Adrenal gland (tissue), 12 donors: ENCODE results near the gene BRINP2. TPM values are rescaled to one million over a fixed set of nuclear protein-coding genes. Genes with fewer than 3 reads are reported as not detected.
A peak's percentile ranks its signal among the peaks of the same experiment; 100 is the strongest.

Source experiments
- DNase-seq, 7 donors: peaks; one replicate each; pipeline ENCODE4 v3.0.0-alpha.2; 2019 to 2020
- H3K27ac ChIP-seq, 5 donors: fragments of 200-600 bp; sonication (generic) in 4 of 5; 1 replicate in 3 of 5; 2 replicates in 2 of 5; pipeline versions ENCODE4 v1.5.1 to v1.8.0; 2016 to 2020; ENCODE audit warnings: mild to moderate bottlenecking in 1 of 5
- H3K27me3 ChIP-seq: fragments of 200-600 bp; 2 replicates; pipeline ENCODE4 v1.8.0; 2021
- H3K36me3 ChIP-seq, 2 donors: fragments of 200-600 bp; replicated peaks in 1 of 2; 1 replicate in 1 of 2; 2 replicates in 1 of 2; pipeline versions ENCODE4 v1.5.1 to v1.8.0; 2018 to 2022
- H3K4me1 ChIP-seq, 2 donors: fragments of 200-600 bp; replicated peaks in 1 of 2; 1 replicate in 1 of 2; 2 replicates in 1 of 2; pipeline versions ENCODE4 v1.5.1 to v1.8.0; 2018 to 2021
- H3K4me3 ChIP-seq, 4 donors: fragments of 200-600 bp; sonication (generic) in 3 of 4; one replicate each; pipeline ENCODE4 v1.5.1; 2016 to 2018
- H3K9me3 ChIP-seq, 3 donors: fragments of 200-600 bp; sonication (generic) in 1 of 3; replicated peaks in 1 of 3; 1 replicate in 2 of 3; 2 replicates in 1 of 3; pipeline versions ENCODE4 v1.5.1 to v1.8.0; 2016 to 2021
- POLR2A ChIP-seq, 2 donors: fragments of 450-650 bp; IDR thresholded peaks; one replicate each; pipeline ENCODE4 v1.6.1; 2017; ENCODE audit warnings: antibody characterized with exemption in 2 of 2, mild to moderate bottlenecking in 2 of 2, moderate library complexity in 1 of 2
- WGBS, 4 donors: extraction: QIAGEN DNeasy Blood & Tissue Kit in 2 of 4; methylation state at CpG; one replicate each; pipeline versions ENCODE4 v1.1.5 to v1.1.7; 2013 to 2017; 5-methylcytosine and 5-hydroxymethylcytosine counted together
- intact Hi-C, 2 donors: fragments of 100-400 bp; cut with DNase I; formaldehyde crosslinking; loops; one replicate each; pipeline versions ENCODE4 v1.14.1 to v1.15.0; 2022 to 2023
- polyA plus RNA-seq, 3 donors: library from polyadenylated mRNA; stranded (reverse); fragments of 200-250 nt in 2 of 3; fragments of 350-450 nt in 1 of 3; fragmentation: Illumina TruSeq in 1 of 3; extraction: RNeasy Lipid Tissue Mini Kit (QIAGEN cat#74804) in 1 of 3; gene quantifications; one replicate each; pipeline ENCODE4 v1.2.3, GENCODE V29; 2013 to 2014
- total RNA-seq, 9 donors: library from RNA; depleted of rRNA in 4 of 9; stranded (reverse); fragments of >200 nt in 4 of 9; fragments of 120-200 nt in 1 of 9; fragmentation: NEBNext Ultra II Directional in 1 of 9; extraction: Animal tissue kit (Norgen Biotek cat#: 25700) in 1 of 9; gene quantifications; one replicate each; pipeline versions ENCODE4 v1.1.0 to v1.2.4, GENCODE V29; 2013 to 2023
- TF ChIP-seq, protein P1 (sequence below), 6 experiments: fragments of 450-650 bp in 4 of 6; fragments of 200-600 bp in 2 of 6; sonication (generic) in 1 of 6; IDR thresholded peaks; 1 replicate in 5 of 6; 2 replicates in 1 of 6; pipeline versions ENCODE4 v1.5.1 to v1.8.0; 2016 to 2021; ENCODE audit warnings: antibody characterized with exemption in 6 of 6, mild to moderate bottlenecking in 2 of 6, moderate library complexity in 1 of 6
- donor health status: healthy with polysubstance abuse.
- donor health status: Bipolar disorder and iron deficiency.
- donor health status: DM: yes; HTN: yes; CAD: no.
- donor health status: DM: no; HTN: no; CAD: no.
- donor health status: DM: no; HTN: no; CAD: no.
- donor health status: DM: yes; HTN: yes; CAD: no.

Gene BRINP2
- total and polyA plus RNA-seq, 12 donors: 5.6 to 28.2 (median 16.5) TPM

DNA sequence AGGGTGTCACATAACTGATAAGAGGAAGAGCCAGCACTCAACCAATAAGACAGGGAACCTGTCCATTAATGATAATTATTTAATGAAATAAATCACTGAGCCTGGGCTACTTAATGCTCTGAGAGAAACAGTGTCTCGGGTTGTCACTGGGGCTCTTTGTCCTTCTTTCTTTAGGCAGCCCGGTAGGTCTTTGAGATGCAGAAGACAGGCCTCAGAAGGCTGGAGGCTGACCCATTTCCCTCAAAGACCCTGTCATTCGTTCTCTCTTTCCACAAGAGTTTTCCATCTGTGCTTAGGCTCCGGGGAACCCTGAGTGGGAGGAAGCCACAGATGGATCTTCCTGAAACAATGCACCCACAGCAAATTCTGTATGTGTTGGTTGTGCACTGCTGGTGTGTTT, 68.2 kb downstream of the BRINP2 start:
- intact Hi-C loops: no loop called here
- Histone ChIP-seq H3K27ac (no peak overlapping the region), H3K4me1 (no peaks in the 10 kb centered on the region), H3K36me3 (no peaks in the 10 kb centered on the region), H3K9me3 (no peaks in the 10 kb centered on the region), H3K27me3 (no peaks in the 10 kb centered on the region), H3K4me3 (no peak overlapping the region)
- TF ChIP-seq, protein P1, sequence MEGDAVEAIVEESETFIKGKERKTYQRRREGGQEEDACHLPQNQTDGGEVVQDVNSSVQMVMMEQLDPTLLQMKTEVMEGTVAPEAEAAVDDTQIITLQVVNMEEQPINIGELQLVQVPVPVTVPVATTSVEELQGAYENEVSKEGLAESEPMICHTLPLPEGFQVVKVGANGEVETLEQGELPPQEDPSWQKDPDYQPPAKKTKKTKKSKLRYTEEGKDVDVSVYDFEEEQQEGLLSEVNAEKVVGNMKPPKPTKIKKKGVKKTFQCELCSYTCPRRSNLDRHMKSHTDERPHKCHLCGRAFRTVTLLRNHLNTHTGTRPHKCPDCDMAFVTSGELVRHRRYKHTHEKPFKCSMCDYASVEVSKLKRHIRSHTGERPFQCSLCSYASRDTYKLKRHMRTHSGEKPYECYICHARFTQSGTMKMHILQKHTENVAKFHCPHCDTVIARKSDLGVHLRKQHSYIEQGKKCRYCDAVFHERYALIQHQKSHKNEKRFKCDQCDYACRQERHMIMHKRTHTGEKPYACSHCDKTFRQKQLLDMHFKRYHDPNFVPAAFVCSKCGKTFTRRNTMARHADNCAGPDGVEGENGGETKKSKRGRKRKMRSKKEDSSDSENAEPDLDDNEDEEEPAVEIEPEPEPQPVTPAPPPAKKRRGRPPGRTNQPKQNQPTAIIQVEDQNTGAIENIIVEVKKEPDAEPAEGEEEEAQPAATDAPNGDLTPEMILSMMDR (IDR thresholded peaks at IDR 0.05): no peak
- no peak for TF ChIP-seq POLR2A (IDR thresholded peaks at IDR 0.05)
- WGBS, 4 donors: 76 to 85% (median 78%) methylated on average over 4 of the region's 4 CpGs
- no peak for DNase-seq

DNA sequence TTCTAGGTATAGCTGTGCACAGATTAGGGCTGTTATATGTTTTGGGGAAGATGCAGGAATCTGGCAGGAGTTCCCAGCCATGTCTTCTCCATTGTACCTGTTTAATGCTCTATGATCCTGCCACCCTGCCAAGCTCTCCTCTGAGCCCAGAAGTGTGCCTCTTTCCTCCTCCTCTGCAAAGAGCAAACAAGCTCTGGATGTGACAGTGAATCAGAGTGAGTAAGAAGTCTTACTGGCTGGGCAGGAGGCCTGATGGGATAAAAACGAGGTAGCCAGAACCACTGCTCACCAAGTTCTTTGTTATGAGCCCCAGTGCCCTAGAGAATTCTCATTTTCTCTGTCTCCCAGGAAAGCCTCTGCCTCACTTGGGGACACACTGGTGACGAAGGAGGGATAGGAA, 69.0 kb downstream of the BRINP2 start:
- Histone ChIP-seq H3K36me3 (no peaks in the 10 kb centered on the region), H3K4me1 (no peaks in the 10 kb centered on the region), H3K27me3 (no peaks in the 10 kb centered on the region), H3K27ac (no peak overlapping the region), H3K9me3 (no peaks in the 10 kb centered on the region), H3K4me3 (no peak overlapping the region)
- TF ChIP-seq POLR2A (IDR thresholded peaks at IDR 0.05): no peak
- TF ChIP-seq, protein P1 (IDR thresholded peaks at IDR 0.05): no peak
- WGBS, 4 donors: 66 to 84% (median 79%) methylated on average over 2 of the region's 2 CpGs
- no peak for DNase-seq
- intact Hi-C loops: no loop called here

DNA sequence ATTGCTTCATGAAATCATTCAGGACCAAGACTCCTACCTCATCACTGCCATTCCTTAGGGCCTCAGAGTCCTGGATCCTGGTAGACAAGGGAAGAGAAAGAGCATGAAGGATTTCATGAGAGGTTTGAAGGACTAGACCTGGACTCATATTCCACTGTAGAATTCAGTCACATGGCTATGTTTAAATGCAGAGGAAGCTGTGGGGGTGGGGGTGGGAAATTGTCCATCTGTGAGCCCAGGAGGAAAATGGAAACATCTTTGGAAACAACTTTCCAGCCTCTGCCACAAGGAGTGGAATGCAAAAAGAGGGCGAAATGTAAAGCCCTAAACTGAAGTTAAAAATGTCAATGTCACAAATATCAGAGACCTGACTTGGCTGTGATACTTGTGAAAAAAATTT, 73.0 kb downstream of the BRINP2 start:
- H3K27ac ChIP-seq: no peak overlapping the region
- no peak overlapping the region for H3K4me3 ChIP-seq
- WGBS, 4 donors: 53 to 72% (median 71%) methylated on average over 1 of the region's 1 CpG
- H3K27me3 ChIP-seq: no peaks in the 10 kb centered on the region
- no peaks in the 10 kb centered on the region for H3K36me3 ChIP-seq
- no peak for TF ChIP-seq POLR2A (IDR thresholded peaks at IDR 0.05)
- TF ChIP-seq, protein P1 (IDR thresholded peaks at IDR 0.05): no peak
- H3K4me1 ChIP-seq: peaks cover 0 to 6% of the 10 kb centered on the region in 2 donors
- intact Hi-C loops: no loop called here
- H3K9me3 ChIP-seq: no peaks in the 10 kb centered on the region
- DNase-seq: no peak

DNA sequence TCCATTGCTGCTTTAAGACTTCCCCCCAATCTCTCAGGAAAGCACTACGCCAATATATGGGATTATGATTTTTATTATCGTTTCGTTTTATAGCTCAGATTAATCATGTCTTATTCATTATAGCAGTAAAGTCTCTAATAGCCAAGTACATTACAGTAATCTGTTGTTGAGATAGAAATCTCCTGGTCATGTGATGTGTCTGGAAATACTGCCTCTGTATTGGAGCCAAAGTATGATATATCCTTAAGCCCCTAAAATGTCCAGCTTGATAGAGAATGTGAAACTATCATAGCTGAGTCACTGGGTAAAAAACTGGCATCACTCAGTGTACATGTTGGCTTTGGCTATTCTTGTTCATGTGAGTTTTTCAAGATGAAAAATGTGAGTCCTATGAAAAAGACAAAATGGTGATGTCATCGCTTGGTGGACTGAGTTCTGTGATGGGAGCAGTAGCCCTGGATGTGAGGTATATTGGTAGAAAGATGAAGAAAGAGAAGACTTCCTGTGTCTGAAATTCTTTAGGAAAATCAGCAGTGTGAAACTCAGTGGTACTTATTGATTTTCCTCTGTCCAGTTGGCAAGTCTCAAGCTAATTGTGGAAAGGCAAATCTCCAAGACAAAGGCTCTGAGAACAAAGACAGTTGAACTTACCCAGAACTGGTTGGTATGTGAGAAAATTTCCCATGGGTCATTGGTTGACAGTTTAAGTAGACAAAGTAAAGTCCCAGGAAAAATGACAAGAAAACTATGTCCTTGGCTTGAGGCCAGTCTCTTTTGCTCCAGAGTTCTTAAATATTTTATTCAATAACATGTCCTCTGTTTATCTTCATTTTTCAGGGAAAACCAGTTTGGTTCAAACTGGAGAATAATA, 76.2 kb downstream of the BRINP2 start:
- intact Hi-C loops: no loop called here
- peak in 1 of 7 donors; percentile 18 for DNase-seq
- Histone ChIP-seq H3K36me3 (no peaks in the 10 kb centered on the region), H3K4me1 (peaks cover 0 to 6% of the 10 kb centered on the region in 2 donors), H3K4me3 (no peak overlapping the region), H3K9me3 (no peaks in the 10 kb centered on the region), H3K27ac (peak overlapping the region in 1 of 5 donors; percentile 56), H3K27me3 (no peaks in the 10 kb centered on the region)
- TF ChIP-seq, protein P1 (IDR thresholded peaks at IDR 0.05): no peak
- TF ChIP-seq POLR2A (IDR thresholded peaks at IDR 0.05): no peak
- 82 to 88% (median 85%) methylated on average over 4 of the region's 4 CpGs for WGBS, 4 donors
